IMR-90 (cell line): ENCODE measurements around the gene FERMT2. TPM values are rescaled to one million over a fixed set of nuclear protein-coding genes. Genes with fewer than 3 reads are reported as not detected.

Experiments
- ATAC-seq: fragments of 200-7000 bp; cut with Tn5 transposase; 2 replicates; pipeline ENCODE4 v1.9.1; 2020; ENCODE audit warnings: low read depth, mild to moderate bottlenecking, moderate library complexity
- BruUV-seq: library from RNA; stranded (reverse); fragments of 400-500 nt; replicated peaks from 2 replicates; lab custom pipeline; 2021; lab: Mats Ljungman, UMichigan
- CTCF ChIA-PET: fragments of 300-600 bp; formaldehyde crosslinking; extraction: SDS; loops from one replicate; lab custom pipeline; 2021; ENCODE audit warnings: antibody characterized with exemption; lab: Yijun Ruan, JAX
- POLR2A ChIA-PET: fragments of 300-600 bp; sonication (Branson Sonifier 250); formaldehyde crosslinking; loops from one replicate; lab custom pipeline; 2022; ENCODE audit warnings: antibody characterized with exemption; ENCODE audit not compliant: unreplicated experiment; lab: Charles Lee
- DNase-seq: peaks from one replicate; pipeline ENCODE4 v3.0.0; 2013
- H2AFZ ChIP-seq: replicated peaks from 2 replicates; pipeline ENCODE3; 2013; ENCODE audit warnings: low read length, mild to moderate bottlenecking; ENCODE audit not compliant: poor library complexity
- H2AK5ac ChIP-seq: 2 replicates; pipeline ENCODE4 v1.6.1; 2013; ENCODE audit warnings: low read depth, low read length, inconsistent platforms
- H2AK9ac ChIP-seq: replicated peaks from 2 replicates; pipeline ENCODE3; 2013; ENCODE audit warnings: mild to moderate bottlenecking, low read depth, low read length, moderate library complexity; ENCODE audit not compliant: poor library complexity
- H2BK120ac ChIP-seq: 2 replicates; pipeline ENCODE4 v1.6.1; 2013; ENCODE audit warnings: low read depth, low read length, inconsistent platforms
- H2BK15ac ChIP-seq: 3 replicates; pipeline ENCODE4 v1.6.1; 2013; ENCODE audit warnings: low read depth, low read length, inconsistent platforms
- H2BK20ac ChIP-seq: 2 replicates; pipeline ENCODE4 v1.6.1; 2013; ENCODE audit warnings: low read depth, mild to moderate bottlenecking, inconsistent platforms, low read length, moderate library complexity
- H2BK5ac ChIP-seq: 2 replicates; pipeline ENCODE4 v1.6.1; 2013; ENCODE audit warnings: mild to moderate bottlenecking, low read depth, low read length, inconsistent platforms; ENCODE audit not compliant: poor library complexity, severe bottlenecking
- H3K14ac ChIP-seq: replicated peaks from 2 replicates; pipeline ENCODE4 v1.6.1; 2013; ENCODE audit warnings: low read depth, low read length, inconsistent platforms
- H3K18ac ChIP-seq: 2 replicates; pipeline ENCODE4 v1.6.1; 2013; ENCODE audit warnings: low read depth, low read length, control low read depth
- H3K23ac ChIP-seq: 2 replicates; pipeline ENCODE4 v1.6.1; 2013; ENCODE audit warnings: low read depth, low read length, inconsistent platforms
- H3K27ac ChIP-seq: 2 replicates; pipeline ENCODE4 v1.5.1; 2013; ENCODE audit warnings: mild to moderate bottlenecking, control low read depth, low read length; ENCODE audit not compliant: insufficient read depth
- H3K27me3 ChIP-seq: 2 replicates; pipeline ENCODE4 v1.6.1; 2013; ENCODE audit warnings: low read length; ENCODE audit not compliant: control insufficient read depth, insufficient read depth
- H3K36me3 ChIP-seq: 2 replicates; pipeline ENCODE4 v1.6.1; 2013; ENCODE audit warnings: low read length, mixed read lengths; ENCODE audit not compliant: control insufficient read depth, insufficient read depth
- H3K4ac ChIP-seq: 2 replicates; pipeline ENCODE4 v1.6.1; 2013; ENCODE audit warnings: low read depth, low read length, inconsistent platforms
- H3K4me1 ChIP-seq: 2 replicates; pipeline ENCODE4 v1.6.1; 2013; ENCODE audit warnings: low read length, mixed read lengths; ENCODE audit not compliant: control insufficient read depth, insufficient read depth
- H3K4me2 ChIP-seq: 2 replicates; pipeline ENCODE4 v1.6.1; 2013; ENCODE audit warnings: low read depth, mild to moderate bottlenecking, control low read depth, low read length, moderate library complexity
- H3K4me3 ChIP-seq: 2 replicates; pipeline ENCODE4 v1.5.1; 2013; ENCODE audit warnings: low read depth, mild to moderate bottlenecking, control low read depth, low read length, moderate library complexity; ENCODE audit not compliant: insufficient read depth
- H3K56ac ChIP-seq: 2 replicates; pipeline ENCODE4 v1.6.1; 2013; ENCODE audit warnings: low read length, inconsistent platforms; ENCODE audit not compliant: insufficient read depth; ENCODE audit errors: extremely low read depth
- H3K79me1 ChIP-seq, 2 experiments: 2 replicates each; pipeline ENCODE4 v1.6.1; 2013; ENCODE audit warnings: low read length in 2 of 2, inconsistent platforms in 1 of 2, low read depth in 1 of 2
- H3K9ac ChIP-seq: 2 replicates; pipeline ENCODE4 v1.6.1; 2013; ENCODE audit warnings: low read depth, low read length, control low read depth
- H3K9me1 ChIP-seq: 2 replicates; pipeline ENCODE4 v1.6.1; 2013; ENCODE audit warnings: low read length, inconsistent platforms; ENCODE audit not compliant: insufficient read depth
- H3K9me3 ChIP-seq: 2 replicates; pipeline ENCODE4 v1.6.1; 2013; ENCODE audit warnings: low read length; ENCODE audit not compliant: control insufficient read depth, insufficient read depth
- H4K20me1 ChIP-seq: 2 replicates; pipeline ENCODE4 v1.6.1; 2013; ENCODE audit warnings: low read length, inconsistent platforms; ENCODE audit not compliant: insufficient read depth
- H4K5ac ChIP-seq: 2 replicates; pipeline ENCODE4 v1.6.1; 2013; ENCODE audit warnings: mild to moderate bottlenecking, low read depth, low read length, control low read depth
- H4K8ac ChIP-seq, 2 experiments: 2 replicates each; pipeline ENCODE4 v1.6.1; 2013; ENCODE audit warnings: low read depth in 2 of 2, low read length in 2 of 2, control low read depth in 1 of 2, inconsistent platforms in 1 of 2
- H4K91ac ChIP-seq: 2 replicates; pipeline ENCODE4 v1.6.1; 2013; ENCODE audit warnings: low read depth, low read length, inconsistent platforms; ENCODE audit not compliant: insufficient read depth
- BHLHE40 ChIP-seq: fragments of 150-350 bp; IDR thresholded peaks from 2 replicates; pipeline ENCODE4 v1.6.1; 2016; ENCODE audit warnings: mild to moderate bottlenecking, low read depth, low read length
- CEBPB ChIP-seq: IDR thresholded peaks from 2 replicates; pipeline ENCODE4 v1.6.1; 2012; ENCODE audit warnings: low read depth, low read length, improper control_type of control experiment
- CHD1 ChIP-seq: IDR thresholded peaks from 2 replicates; pipeline ENCODE4 v1.6.1; 2012; ENCODE audit warnings: low read depth, low read length, improper control_type of control experiment
- FOS ChIP-seq: fragments of 150-350 bp; IDR thresholded peaks from 2 replicates; pipeline ENCODE4 v1.6.1; 2016; ENCODE audit warnings: low read depth, low read length
- MXI1 ChIP-seq: IDR thresholded peaks from 2 replicates; pipeline ENCODE4 v1.6.1; 2012; ENCODE audit warnings: low read depth, mild to moderate bottlenecking, low read length, moderate library complexity, borderline replicate concordance
- NFE2L2 ChIP-seq: fragments of 150-350 bp; IDR thresholded peaks from 2 replicates; pipeline ENCODE4 v1.6.1; 2016; ENCODE audit warnings: low read depth, mild to moderate bottlenecking, low read length
- RAD21 ChIP-seq: IDR thresholded peaks from 2 replicates; pipeline ENCODE4 v1.6.1; 2012; ENCODE audit warnings: low read length, improper control_type of control experiment
- RFX5 ChIP-seq: IDR thresholded peaks from 2 replicates; pipeline ENCODE4 v1.8.0; 2012; ENCODE audit warnings: low read depth, mild to moderate bottlenecking, low read length, moderate library complexity
- SMC3 ChIP-seq: fragments of 150-350 bp; IDR thresholded peaks from 2 replicates; pipeline ENCODE4 v1.6.1; 2016; ENCODE audit warnings: low read depth, mild to moderate bottlenecking, antibody characterized with exemption, low read length, moderate library complexity
- WGBS, 2 experiments: methylation state at CpG; one replicate each; pipeline versions ENCODE4 v1.1.5 to v1.1.7; 2013; ENCODE audit warnings: missing lambda C conversion rate in 2 of 2; ENCODE audit not compliant: insufficient read length in 1 of 2; ENCODE audit errors: extremely low coverage in 2 of 2; 5-methylcytosine and 5-hydroxymethylcytosine counted together
- dilution Hi-C: fragments of 300-500 bp; cut with HindIII; formaldehyde crosslinking; loops from one replicate; pipeline ENCODE4 v1.14.3; 2018; ENCODE audit warnings: low sequenced_read_pairs; ENCODE audit not compliant: unreplicated experiment
- in situ Hi-C: fragments of 300-500 bp; cut with MboI; formaldehyde crosslinking; loops from 3 replicates; pipeline ENCODE4 v1.14.3; 2019; ENCODE audit warnings: low sequenced_read_pairs, inconsistent platforms, mixed read lengths
- intact Hi-C: fragments of 100-400 bp; cut with micrococcal nuclease; formaldehyde crosslinking; loops from 2 replicates; pipeline ENCODE4 v1.10.0; 2022
- polyA plus RNA-seq, 3 experiments: library from polyadenylated mRNA; depleted of rRNA; stranded (reverse); fragments of >200 nt; gene quantifications; 2 replicates each; pipeline ENCODE4 v1.2.3, GENCODE V29; 2012; ENCODE audit warnings: low replicate concordance in 1 of 3
- total RNA-seq: library from RNA; depleted of rRNA; stranded (reverse); fragments of >200 nt; gene quantifications from 2 replicates; pipeline ENCODE4 v1.2.3, GENCODE V29; 2012

FERMT2 gene
- total and polyA plus RNA-seq, 2 of the 4 experiments (the other 2 are of a cell fraction) = 131 to 217 TPM

DNA sequence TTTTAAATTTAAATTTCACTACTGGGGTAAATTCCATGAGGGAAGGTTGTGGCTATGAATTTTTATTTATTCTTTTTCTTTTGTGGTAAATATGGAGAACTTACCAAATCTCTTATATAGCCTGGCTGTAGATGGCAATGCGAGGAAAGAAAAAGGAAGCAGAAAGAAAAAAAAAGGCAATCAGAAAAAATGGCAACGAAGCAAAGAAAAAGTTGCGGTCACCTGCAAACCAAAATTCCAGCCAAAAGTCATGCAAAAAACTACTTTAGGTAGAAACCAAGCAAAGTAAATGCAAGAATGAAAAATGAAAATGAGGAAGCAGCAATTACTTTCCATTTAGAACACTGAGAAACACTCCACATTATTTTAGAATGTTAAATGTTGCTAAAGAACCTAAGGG lies 89.9 kb downstream of the FERMT2 start:
- Histone ChIP-seq H3K56ac (no peak overlapping the region), H2BK20ac (no peak overlapping the region), H2AK5ac (no peak overlapping the region), H3K18ac (no peak overlapping the region), H3K9ac (no peak overlapping the region), H4K91ac (no peak overlapping the region), H3K4me1 (peaks cover 16% of the 10 kb centered on the region), H3K9me3 (no peaks in the 10 kb centered on the region), H3K4me2 (no peak overlapping the region), H3K4me3 (no peak overlapping the region), H3K9me1 (peaks cover 6% of the 10 kb centered on the region), H3K27me3 (no peaks in the 10 kb centered on the region), H4K20me1 (no peaks in the 10 kb centered on the region), H3K36me3 (peaks cover 53% of the 10 kb centered on the region), H2AFZ (no peak overlapping the region), H3K14ac (no peak overlapping the region), H3K4ac (no peak overlapping the region), H3K23ac (no peak overlapping the region), H2AK9ac (no peak overlapping the region), H3K79me1 (peaks cover 22 to 51% of the 10 kb centered on the region in 2 experiments), H4K8ac (no peak overlapping the region), H2BK120ac (no peak overlapping the region), H4K5ac (no peak overlapping the region), H2BK15ac (no peak overlapping the region), H3K27ac (no peak overlapping the region), H2BK5ac (peak overlapping the region; percentile 66)
- intact Hi-C loops = no loop called here
- dilution Hi-C loops = no loop called here
- WGBS, 2 experiments = no CpG with 5 or more reads among the region's 3 CpGs
- POLR2A ChIA-PET = no interaction called here
- no TSS peak for BruUV-seq
- ATAC-seq (no peak), DNase-seq (no peak)
- CTCF ChIA-PET = no interaction called here
- TF ChIP-seq SMC3 = no peak
- no peak for TF ChIP-seq MXI1
- no peak for TF ChIP-seq CHD1
- no peak for TF ChIP-seq NFE2L2
- TF ChIP-seq CEBPB = no peak
- no peak for TF ChIP-seq RAD21
- no peak for TF ChIP-seq BHLHE40
- no peak for TF ChIP-seq FOS
- no peak for TF ChIP-seq RFX5
- in situ Hi-C loops = no loop called here
